HG03520 (cell line): ENCODE data around the gene TIMM17A.

Experiments used
- ATAC-seq: cut with Tn5 transposase; IDR thresholded peaks from one replicate; pipeline ENCODE4 v1.9.1; 2021; ENCODE audit warnings: mild to moderate bottlenecking, moderate library complexity; ENCODE audit not compliant: unreplicated experiment

Gene TIMM17A

GRCh38 chr1:201982623-201983379 is 27.5 kb downstream of the TIMM17A start, which contains the start of gene RNPEP:
TSS of gene RNPEP (plus strand) at chr1:201982648. CDS start at chr1:201982667, 19 bp downstream.
- peak; percentile 68 for ATAC-seq

DNA sequence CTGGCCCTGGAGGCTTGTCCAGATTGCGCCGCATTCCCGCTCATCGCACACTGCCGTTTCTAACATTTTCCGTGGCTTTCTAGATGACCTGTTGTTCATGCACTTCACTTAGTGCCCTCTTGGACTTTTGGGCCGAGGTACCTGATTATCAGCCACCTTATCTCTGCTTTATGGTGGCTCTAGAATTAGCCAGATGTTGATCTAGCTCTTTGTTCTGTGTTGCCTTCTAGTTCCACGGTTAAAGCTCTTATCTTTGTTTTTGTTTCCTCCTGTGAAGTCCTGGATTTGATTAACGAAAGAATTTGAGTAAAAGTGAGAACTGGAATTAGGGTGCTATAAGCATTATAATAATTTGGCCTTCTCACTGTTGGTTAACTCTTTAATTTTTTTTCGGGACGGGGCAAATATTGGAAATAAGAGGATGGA is 28.1 kb downstream of the TIMM17A start:
- ATAC-seq, result no peak

DNA sequence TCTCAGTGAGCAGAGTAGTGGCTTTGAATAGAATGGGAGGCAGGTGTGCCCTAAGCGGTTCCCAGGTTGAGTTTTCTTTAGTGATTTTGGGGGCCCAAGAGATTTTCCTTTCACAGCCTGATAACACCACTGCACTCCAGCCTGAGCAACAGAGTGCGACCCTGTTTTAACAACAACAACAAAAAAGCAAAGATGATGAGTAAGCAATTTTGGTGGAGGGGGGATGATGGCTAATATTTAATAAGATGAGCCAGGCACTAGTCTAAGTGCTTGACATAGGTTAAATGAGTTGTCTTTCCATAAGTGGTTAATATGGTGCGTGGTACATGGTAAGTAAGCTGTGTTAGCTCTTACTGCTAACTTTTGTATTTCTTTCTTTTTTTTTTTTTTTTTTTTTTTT is 29.1 kb downstream of the TIMM17A start:
- ATAC-seq, result no peak

DNA sequence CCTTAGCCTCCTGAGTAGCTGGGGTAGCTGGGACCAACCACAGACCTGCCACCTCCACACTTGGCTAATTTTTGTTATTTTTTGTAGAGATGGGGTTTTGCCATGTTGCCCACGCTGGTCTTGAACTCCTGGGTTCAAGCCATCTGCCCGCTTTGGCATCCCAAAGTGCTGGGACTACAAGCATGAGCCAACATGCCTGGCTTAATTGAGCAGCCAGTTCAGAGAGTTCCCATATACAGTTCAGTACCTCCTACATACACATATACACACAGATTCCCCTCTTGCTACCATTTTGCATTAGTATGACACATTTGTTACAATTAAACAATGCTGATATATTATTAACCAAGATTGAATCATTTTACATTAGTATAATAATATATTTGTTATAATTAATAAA is 30.1 kb downstream of the TIMM17A start:
- ATAC-seq, result no peak

- no peak for ATAC-seq
These were observed 33.3 kb downstream of the TIMM17A start for GRCh38 chr1:201988601-201989000.

- no peak for ATAC-seq
These were observed 34.2 kb downstream of the TIMM17A start for GRCh38 chr1:201989354-201990128.

DNA sequence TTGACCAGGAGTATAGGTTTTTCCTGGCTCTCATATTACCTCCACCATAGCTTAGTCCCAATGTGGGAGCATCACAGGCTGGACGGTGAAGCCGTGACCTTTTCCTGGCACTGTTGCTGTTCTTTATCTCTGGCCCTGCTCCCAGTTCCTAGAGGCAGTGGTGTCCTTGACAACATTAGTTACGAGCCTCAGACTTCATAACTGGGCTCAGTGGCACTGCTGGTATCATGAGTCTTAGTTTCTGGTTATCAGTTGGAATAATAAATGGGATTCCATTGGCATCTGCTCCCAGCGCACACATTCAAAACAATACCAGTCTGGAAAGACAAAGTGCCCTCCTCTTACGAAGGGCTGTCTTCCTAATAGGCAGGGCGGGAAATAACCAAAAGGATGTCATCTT is 35.1 kb downstream of the TIMM17A start:
- ATAC-seq, result no peak

GRCh38 chr1:201999625-202000238 is 44.4 kb downstream of the TIMM17A start:
- ATAC-seq, result no peak

DNA sequence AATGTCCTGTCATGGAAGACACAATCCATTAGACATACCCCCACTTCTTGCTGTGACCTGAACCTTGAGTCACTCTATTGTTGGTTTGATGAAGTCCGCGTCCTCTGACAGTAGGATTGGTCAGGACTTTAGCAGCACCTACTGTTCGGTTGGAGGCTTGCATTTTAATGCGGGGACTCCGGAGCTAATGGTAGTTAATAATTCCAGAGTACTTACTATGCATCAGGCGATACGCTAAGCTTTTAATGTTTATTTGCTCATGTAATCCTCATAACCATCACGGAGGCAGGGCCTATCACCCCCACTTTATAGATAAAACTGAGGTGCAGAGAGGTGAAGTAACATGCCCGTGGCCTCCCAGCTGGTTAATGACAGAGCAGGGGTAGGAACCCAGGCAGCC is 47.2 kb downstream of the TIMM17A start:
- ATAC-seq, result no peak

DNA sequence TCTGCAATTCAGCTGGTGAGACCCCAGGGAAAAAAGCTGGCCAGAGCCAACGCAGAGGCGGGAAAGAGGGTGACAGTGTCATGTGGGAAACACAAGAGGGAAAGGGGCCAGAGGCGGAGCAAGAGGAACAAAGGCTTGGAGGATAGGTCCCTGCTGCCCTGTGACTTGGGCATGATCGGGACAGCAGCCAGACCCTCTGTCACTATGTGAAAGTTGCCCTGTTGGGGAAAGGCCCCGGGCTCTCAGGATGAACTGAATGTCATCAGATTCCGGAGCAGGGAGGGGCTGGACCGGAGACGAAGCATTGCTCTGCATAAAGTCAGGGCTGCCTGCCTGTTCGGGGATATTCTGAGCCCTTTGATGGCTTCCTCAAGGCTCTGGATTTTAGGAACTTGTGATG is 49.4 kb downstream of the TIMM17A start:
- ATAC-seq, result no peak

GRCh38 chr1:202005958-202006357 is 50.7 kb downstream of the TIMM17A start:
- ATAC-seq, result no peak

GRCh38 chr1:202007304-202007703 is 52.0 kb downstream of the TIMM17A start:
- ATAC-seq, result no peak

DNA sequence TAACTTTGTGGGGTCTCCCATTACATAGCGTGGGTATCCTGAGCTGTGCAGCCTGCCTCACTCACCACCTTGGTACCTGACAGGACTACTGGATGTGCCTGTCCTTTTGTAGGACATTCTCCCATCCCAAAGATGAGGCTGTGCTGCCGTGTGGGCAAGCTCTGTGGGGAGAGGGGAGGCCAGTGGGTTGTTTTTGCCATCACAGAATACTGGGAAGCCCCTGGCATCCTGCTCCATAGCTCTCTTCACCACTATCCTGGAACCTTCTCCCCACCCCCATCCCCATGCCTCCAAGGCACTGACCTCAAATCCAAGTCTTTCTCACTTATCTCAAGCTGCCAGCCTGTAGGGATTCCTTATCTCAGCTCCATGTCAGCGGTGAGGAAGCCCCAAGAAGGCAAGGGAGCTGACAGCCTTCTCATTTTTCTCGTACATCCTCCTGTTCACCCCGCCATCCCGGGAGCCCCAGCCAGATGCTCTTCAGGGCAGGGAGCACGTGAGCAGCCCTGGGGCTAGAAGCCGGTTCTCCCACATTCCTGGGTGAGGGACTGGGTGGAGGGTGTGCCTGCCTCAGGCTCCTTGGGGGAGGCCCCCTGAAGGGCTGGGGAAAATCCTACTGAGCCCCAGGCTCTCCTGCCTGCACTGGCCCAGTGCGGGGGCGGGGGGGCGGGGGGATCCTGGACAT is 52.6 kb downstream of the TIMM17A start:
- no peak for ATAC-seq

- ATAC-seq, result no peak
These were observed 54.2 kb downstream of the TIMM17A start for GRCh38 chr1:202009326-202010179.

- peak; percentile 67 for ATAC-seq
These were observed 55.1 kb downstream of the TIMM17A start, which contains the start of gene ELF3 for GRCh38 chr1:202010180-202011015. TSS of gene ELF3 (plus strand) at chr1:202010587. CDS start at chr1:202011137, 550 bp downstream.

- no peak for ATAC-seq
These were observed 56.7 kb downstream of the TIMM17A start for GRCh38 chr1:202011994-202012393.

DNA sequence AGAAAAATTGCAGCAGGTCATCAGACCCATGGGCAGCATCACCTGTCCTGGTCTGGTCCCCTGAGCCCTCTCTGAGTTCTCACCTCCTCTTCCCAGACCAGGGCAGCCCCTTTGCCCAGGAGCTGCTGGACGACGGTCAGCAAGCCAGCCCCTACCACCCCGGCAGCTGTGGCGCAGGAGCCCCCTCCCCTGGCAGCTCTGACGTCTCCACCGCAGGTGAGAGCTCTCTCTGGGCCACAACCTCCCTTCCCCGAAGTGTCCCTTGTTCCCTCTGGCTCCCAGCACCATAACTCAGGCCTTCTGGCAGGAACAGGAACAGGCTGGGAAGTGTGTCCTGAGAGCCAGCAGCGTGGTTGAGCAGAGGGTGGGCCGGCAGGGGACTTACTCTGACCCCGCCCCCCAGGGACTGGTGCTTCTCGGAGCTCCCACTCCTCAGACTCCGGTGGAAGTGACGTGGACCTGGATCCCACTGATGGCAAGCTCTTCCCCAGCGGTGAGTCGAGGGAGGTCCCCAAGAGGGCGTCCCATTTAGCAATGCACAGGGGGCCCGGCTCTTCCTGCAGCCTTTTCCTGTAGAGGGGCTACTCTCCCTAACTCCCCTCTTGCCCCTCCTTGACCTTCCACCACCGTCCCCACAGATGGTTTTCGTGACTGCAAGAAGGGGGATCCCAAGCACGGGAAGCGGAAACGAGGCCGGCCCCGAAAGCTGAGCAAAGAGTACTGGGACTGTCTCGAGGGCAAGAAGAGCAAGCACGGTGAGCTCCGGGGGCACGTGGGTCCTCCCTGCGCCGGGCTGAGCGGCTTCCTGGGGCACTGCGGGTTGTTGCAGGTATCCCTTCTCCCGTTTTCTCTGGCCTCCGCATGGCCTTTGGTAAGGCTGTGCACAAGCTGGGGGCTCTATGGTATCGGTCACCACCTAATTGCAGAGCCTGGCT is 57.5 kb downstream of the TIMM17A start:
- no peak for ATAC-seq

- no peak for ATAC-seq
These were observed 58.3 kb downstream of the TIMM17A start for GRCh38 chr1:202013603-202014002.
